HL-60/S4 treated with phorbol 12-myristate 13-acetate at 8.2 ng/mL for 4 days and 3 days (cell line): ENCODE measurements around the gene EFHD2.

Experiments used
- in situ Hi-C: fragments of 300-500 bp; cut with MboI; formaldehyde crosslinking; loops from 2 replicates; pipeline ENCODE4 v1.15.0; 2022; ENCODE audit warnings: low sequenced_read_pairs

Gene EFHD2

GRCh38 chr1:15411593-15412137, 2.0 kb downstream of the EFHD2 start:
- in situ Hi-C loops = no loop called here

DNA sequence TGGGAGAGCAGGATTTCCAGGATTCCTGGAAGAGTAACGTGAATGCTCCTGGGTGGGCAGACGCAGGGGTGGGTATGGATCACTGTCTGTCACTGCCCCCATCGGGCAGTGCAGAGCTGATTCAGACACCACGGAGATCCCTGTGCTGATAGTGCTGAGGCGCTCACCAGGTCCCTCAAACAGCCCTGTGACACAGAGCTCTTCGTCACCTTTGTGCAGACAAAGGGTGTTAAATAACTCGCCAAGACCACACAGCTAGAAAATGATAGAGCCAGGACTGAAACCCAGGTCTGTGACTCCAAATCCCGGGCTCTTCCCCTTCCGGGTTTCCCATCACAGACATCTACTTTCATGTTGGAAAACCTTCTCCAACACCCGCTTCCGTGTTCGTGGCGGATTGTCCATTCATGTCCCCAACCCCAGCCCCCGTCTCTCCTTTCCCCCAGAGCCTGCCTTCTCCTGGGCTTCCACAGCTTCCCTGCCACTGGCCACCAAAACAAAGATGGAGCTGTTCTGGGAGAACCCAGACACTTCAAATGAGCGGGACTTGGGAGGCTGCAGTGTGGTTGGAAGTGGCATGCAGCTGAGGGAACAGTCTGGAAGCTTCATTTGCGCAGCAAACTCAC, 2.6 kb downstream of the EFHD2 start:
- in situ Hi-C loops = no loop called here

DNA sequence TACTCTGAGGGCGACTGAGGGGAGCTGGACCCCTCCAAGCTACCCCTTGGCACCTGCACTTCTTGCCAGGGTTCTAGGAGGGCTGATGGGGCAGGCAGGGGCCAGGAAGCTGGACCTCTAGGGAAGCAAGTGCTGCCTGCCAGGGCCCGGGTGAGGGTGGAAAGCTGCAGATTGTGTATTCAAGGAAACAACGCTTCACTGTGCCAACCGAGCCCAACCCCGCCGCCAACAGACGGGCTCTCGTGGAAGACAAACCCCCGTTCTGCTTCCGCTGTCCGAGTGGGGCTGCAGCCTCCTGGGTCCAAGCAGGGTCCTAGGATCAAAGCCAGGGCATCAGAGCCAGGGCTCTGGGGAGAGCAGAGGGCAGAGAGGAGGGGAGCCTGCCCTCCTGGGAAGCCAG, 3.2 kb downstream of the EFHD2 start:
- in situ Hi-C loops = no loop called here

- in situ Hi-C loops = no loop called here
Observed at GRCh38 chr1:15413563-15414444, 4.1 kb downstream of the EFHD2 start.

GRCh38 chr1:15414445-15414983, 4.8 kb downstream of the EFHD2 start:
- in situ Hi-C loops = no loop called here

GRCh38 chr1:15417059-15417934, 7.6 kb downstream of the EFHD2 start:
- in situ Hi-C loops = no loop called here

DNA sequence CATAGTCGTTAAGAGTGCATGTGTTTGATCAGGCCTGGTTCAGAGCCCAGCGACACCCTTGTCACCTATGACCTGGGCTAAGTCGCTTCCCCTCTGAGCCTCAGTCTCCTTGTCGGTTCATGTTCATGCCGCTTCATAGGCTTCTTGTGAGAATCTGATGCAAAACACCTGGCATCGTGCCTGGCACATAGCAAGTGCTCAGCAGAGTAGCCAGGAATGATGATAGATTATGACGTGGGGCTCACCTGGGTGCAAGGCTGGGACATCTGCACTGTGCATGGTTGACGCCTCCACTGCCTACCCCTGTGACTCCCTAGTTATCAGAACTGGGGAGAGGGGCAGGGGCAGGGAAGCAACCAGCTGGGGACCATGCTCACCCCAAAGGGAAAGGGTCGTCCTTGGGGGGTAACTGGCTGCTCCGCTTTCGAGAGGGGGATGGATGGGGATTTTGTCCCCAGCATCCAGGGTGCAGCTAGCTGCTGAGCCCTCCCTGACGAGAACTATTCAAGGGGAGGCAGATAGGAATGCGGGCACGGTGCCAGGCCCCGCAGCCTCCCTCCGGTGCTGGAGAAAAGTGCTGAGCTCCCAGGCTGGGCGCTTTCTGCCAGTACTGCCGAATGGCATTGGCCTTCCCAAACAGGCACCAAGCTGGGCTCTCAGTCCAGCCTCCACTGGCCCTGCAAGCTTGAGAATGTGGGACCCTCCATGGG, 9.3 kb downstream of the EFHD2 start:
- in situ Hi-C loops = no loop called here

DNA sequence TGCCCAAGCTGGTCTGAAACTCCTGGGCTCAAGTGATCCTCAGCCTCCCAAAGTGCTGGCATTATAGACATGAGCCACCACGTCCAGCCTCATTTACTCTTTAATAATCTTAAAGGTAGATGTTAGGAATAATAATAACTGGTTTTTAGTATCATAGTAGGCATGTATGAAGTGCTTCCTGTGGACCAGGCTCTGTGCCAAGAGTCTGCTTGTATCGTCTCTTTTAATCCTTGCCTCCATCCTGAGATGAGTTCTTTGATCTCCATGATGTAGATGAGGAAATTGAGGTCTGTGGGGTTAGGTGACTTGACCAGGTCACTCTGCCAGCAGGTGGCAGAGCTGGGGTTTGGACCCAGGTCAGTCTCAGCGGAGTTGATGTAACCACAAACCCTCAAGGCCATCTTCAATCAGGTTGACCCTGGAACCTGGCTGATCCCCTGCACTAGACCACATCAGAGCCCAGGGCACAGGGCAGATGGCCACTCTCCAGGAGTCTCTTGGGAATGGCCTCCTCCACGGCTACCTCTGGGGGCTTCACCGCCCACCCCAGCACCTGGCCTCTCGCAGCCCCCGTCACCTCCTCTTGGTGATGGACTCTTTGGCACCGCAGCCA, 11.3 kb downstream of the EFHD2 start:
- in situ Hi-C loops = loop anchor here (10.0 kb wide), 1 partner anchor 76 kb away; no protein-coding TSS in a partner anchor

GRCh38 chr1:15422871-15423270, 13.2 kb downstream of the EFHD2 start:
- in situ Hi-C loops = loop anchor here (10.0 kb wide), 1 partner anchor 78 kb away; no protein-coding TSS in a partner anchor

DNA sequence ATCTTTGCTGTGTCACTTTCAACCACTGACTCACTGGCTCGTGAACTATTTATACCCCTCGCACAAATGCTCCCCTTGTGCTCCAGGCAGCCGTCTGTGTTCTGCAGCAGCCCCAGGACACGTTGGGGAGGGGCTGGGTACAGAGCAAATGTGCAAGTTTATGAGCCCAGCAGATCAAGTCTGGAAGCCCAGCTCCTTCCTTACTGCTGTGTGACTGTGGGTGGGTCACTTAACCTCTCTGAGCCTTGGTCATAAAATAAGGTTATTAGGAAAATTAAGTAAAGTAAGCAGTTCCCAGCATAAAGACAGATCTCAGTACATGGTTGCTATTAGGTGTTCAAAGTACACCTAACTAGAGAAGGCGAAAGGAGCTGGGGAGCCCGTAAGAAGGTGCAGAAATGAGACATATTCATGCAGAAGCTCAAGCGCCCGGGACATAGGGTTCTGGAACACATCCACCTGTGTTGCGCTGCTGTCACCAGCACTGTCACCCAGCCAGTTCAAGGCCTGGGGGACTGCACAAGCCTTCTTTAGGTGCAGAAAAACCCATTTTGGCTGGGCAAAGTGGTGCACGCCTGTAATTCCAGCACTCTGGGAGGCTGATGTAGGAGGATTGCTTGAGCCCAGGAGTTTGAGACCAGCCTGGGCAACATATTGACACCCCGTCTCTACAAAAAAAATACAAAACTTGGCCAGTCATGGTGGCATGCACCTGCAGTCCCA, 13.8 kb downstream of the EFHD2 start:
- in situ Hi-C loops = loop anchor here (10.0 kb wide), 1 partner anchor 79 kb away; no protein-coding TSS in a partner anchor

GRCh38 chr1:15424146-15424667, 14.5 kb downstream of the EFHD2 start:
- in situ Hi-C loops = loop anchor here (10.0 kb wide), 1 partner anchor 79 kb away; no protein-coding TSS in a partner anchor

DNA sequence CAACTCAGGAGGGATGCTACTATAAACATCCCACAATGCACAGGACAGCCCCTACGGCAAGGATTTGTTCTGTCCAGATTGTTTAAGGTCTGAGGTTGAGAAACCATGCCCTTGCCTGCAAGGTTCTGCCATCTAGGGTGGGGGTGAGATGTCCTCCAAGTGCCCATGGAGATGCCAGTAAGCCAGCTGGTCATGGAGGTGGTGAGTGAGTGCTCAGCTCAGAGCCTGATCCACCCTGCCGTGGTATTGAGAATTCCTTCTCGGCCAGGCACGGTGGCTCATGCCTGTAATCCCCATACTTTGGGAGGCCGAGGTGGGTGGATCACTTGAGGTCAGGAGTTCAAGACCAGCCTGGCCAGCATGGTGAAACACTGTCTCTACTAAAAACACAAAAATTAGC, 15.3 kb downstream of the EFHD2 start:
- in situ Hi-C loops = loop anchor here (10.0 to 25.0 kb wide), 2 partner anchors 80 to 288 kb away; no protein-coding TSS in a partner anchor

GRCh38 chr1:15425521-15425920, 15.8 kb downstream of the EFHD2 start:
- in situ Hi-C loops = loop anchor here (10.0 to 25.0 kb wide), 2 partner anchors 81 to 288 kb away; no protein-coding TSS in a partner anchor

DNA sequence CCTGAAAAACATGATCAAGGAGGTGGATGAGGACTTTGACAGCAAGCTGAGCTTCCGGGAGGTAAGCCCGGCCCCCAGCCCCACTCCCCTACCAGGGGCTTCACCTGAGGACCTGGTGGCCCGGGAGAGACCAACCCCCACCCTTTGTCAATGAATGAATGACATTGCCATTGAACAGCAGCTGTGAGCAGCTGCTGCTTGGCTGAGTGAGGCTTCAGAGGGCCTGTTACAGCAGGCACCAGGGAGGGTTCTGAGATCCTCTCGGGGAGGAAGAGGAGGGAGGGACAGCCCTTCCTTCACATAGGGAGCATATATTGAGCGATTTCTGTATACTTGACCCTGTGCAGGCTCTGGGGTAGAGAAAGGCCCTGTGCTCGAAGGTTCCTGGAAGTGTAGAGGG, 16.3 kb downstream of the EFHD2 start:
- in situ Hi-C loops = loop anchor here (10.0 to 25.0 kb wide), 2 partner anchors 81 to 289 kb away; no protein-coding TSS in a partner anchor

GRCh38 chr1:15426492-15427279, 17.0 kb downstream of the EFHD2 start:
- in situ Hi-C loops = loop anchor here (10.0 to 25.0 kb wide), 2 partner anchors 82 to 289 kb away; no protein-coding TSS in a partner anchor

DNA sequence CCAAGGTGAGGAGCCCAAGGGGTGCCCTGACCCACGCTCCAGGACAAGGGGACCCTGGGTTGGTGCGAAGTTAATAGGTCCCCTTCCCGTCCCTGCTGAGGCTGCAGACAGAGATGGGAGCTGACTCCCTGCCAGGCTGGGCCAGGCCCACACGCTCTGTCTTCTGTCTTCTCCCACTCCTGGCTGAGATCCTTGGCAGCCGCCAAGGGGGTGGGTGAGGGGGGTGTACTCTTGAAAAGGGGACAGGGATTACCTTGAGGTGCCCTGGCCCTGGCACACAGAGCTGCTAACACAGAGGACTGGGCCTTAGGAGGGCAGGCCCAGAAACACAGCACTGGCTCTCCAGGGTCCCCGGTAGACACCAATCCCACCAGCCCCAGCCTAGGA, 17.6 kb downstream of the EFHD2 start:
- in situ Hi-C loops = loop anchor here (10.0 to 25.0 kb wide), 2 partner anchors 82 to 290 kb away; no protein-coding TSS in a partner anchor

DNA sequence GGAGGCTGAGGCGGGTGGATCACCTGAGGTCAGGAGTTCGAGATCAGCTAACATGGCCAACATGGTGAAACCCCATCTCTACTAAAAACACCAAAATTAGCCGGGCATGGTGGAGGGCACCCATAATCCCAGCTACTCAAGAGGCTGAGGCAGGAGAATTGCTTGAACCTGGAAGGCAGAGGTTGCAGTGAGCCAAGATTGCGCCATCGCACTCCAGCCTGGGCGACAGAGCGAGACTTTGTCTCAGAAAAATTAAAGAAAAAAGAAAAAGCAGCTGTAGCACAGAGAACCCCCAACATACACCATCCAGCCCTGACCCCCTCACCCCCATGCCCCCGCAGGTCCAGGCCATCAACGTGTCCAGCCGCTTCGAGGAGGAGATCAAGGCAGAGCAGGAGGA, 18.6 kb downstream of the EFHD2 start:
- in situ Hi-C loops = loop anchor here (10.0 to 25.0 kb wide), 2 partner anchors 83 to 291 kb away; no protein-coding TSS in a partner anchor
